ENCODE measurements around the gene CCDC137. TPM values are rescaled to one million over a fixed set of nuclear protein-coding genes. Genes with fewer than 3 reads are reported as not detected.

Gene CCDC137
- total RNA-seq, 2 experiments from 2014 or later: 54.8 to 63.3 TPM

DNA sequence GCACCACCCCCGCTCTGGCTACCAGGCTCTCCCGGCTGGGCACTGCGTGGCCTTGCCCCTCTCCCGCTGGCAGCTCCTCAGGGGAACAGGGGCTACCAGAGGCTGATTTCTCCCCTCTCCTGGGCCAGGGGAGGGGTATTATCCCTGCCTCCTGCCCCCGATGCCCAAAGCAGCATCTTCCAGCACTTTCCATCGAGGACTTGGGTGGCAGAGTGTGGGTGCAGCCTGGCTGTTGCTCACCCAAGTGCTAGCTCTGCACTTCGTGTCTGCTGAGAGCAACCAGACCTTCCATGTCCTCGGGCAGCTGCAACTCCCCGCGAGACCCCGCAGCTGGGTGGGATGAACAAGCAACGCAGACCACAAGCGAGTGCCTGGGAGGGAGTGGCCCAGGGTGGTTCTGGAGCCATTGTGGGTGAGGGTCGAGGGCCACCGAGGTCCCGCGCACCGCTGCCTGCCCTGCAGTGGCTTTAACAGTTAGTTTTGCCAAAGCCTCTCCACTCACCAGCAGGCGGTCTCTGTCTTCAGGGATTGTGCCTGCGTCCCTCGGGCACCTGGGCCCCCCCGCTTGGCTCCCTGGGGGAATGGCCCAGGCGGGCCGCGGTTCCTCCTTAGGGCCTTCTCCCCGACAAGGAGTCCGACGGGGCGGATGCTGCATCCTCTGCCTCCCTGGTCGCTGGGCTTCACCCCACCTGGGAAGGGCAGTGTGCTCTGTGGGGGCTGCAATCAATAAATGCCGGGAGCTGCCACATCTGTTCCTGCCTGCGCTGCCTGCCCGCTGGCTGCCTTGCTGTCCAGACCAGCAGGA, 53.9 kb downstream of the CCDC137 start:
- Mint-ChIP-seq H3K9me3 (no peaks in the 10 kb centered on the region), H3K27ac (no peak overlapping the region), H3K36me3 (peaks cover 2% of the 10 kb centered on the region), H3K4me3 (no peak overlapping the region), H3K4me1 (no peaks in the 10 kb centered on the region), H3K27me3 (peaks cover 10% of the 10 kb centered on the region)
- no peak for DNase-seq

DNA sequence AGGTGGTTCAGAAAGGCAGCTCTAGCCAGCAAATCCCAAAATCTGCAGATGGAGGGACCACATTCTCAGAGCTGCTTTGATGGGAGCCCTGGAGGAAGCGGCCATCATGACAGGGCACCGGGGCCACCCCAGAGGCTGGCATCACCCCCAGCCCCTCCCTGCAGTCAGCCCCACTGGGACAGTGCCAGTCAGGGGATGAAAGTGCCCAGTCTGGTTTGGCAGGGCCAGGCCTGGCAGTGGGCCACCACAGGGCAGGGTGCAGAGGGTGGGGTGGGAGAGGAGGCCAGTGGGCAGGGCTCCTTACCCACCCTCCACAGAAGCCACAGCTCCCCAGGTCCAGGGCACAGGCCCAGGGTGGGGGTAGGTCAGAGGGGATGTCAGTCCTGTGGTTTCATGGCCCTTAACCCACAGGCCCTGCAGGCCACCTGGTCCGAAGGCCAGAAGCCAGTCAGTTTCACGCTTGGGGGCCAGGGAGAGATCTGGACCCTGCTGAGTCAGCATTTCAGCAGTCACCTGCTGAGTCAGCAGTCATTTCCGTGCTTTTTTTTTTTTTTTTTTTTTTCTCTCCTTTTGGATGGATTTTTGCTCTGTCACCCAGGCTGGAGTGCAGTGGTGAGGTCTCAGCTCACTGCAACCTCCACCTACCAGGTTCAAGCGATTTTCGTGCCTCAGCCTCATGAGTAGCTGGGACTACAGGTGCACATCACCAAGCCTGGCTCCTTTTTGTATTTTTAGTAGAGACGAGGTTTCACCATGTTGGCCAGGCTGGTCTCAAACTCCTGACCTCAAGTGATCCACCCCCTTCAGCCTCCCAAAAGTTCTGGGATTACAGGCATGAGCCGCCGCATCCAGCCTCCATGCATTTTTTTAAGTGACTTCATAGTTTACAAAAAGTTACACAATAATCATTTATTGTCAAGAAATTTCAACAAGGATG, 55.9 kb downstream of the CCDC137 start:
- no peak overlapping the region for H3K4me3 Mint-ChIP-seq
- H3K9me3 Mint-ChIP-seq: no peaks in the 10 kb centered on the region

More for the DNA sequence above, 55.9 kb downstream of the CCDC137 start:
- Mint-ChIP-seq H3K4me1 (no peaks in the 10 kb centered on the region), H3K27me3 (peaks cover 16% of the 10 kb centered on the region), H3K27ac (no peak overlapping the region), H3K36me3 (peaks cover 2% of the 10 kb centered on the region)
- DNase-seq: no peak

Other genes starting within 250 kb of the CCDC137 start
- gene ACTG1, start 153.9 kb upstream of the CCDC137 start, total RNA-seq: 1,000 to 10,000 TPM; 4,989 to 4,998 TPM
- gene FSCN2, start 138.4 kb upstream of the CCDC137 start, total RNA-seq: under 1 TPM; 0.29 to 0.36 TPM
- gene FAAP100, start 114.4 kb upstream of the CCDC137 start, total RNA-seq: 10 to 100 TPM; 48.1 to 51.1 TPM
- 100 to 1,000 TPM; 103 TPM for gene NPLOC4, start 29.6 kb upstream of the CCDC137 start, total RNA-seq
- under 1 TPM; 0.19 to 0.26 TPM for gene TSPAN10, start 29.5 kb upstream of the CCDC137 start, total RNA-seq
- gene PDE6G, start 10.2 kb upstream of the CCDC137 start, total RNA-seq: 1 to 10 TPM; 8.6 to 9.1 TPM
- gene OXLD1, start 132 bp upstream of the CCDC137 start, total RNA-seq: 10 to 100 TPM; 53.0 to 56.1 TPM
- 10 to 100 TPM; 17.9 to 19.2 TPM for gene ARL16, start 17.1 kb downstream of the CCDC137 start, total RNA-seq
- 100 to 1,000 TPM in 1 of 2 experiments, 10 to 100 TPM in 1; 99.3 to 107 TPM for gene HGS, start 17.3 kb downstream of the CCDC137 start, total RNA-seq
- gene MRPL12, start 36.6 kb downstream of the CCDC137 start, total RNA-seq: 100 to 1,000 TPM; 211 to 227 TPM
- 10 to 100 TPM; 41.0 to 43.4 TPM for gene SLC25A10, start 45.5 kb downstream of the CCDC137 start, total RNA-seq
- gene GCGR, start 137.4 kb downstream of the CCDC137 start, total RNA-seq: not detected
- gene MCRIP1, start 166.6 kb downstream of the CCDC137 start, total RNA-seq: 10 to 100 TPM; 45.4 to 48.4 TPM
- gene PPP1R27, start 168.3 kb downstream of the CCDC137 start, total RNA-seq: not detected
- gene P4HB, start 193.8 kb downstream of the CCDC137 start, total RNA-seq: 100 to 1,000 TPM; 395 to 405 TPM
- 100 to 1,000 TPM; 556 to 594 TPM for gene ARHGDIA, start 204.6 kb downstream of the CCDC137 start, total RNA-seq
- gene ALYREF, start 224.8 kb downstream of the CCDC137 start, total RNA-seq: 100 to 1,000 TPM; 306 to 311 TPM
- 100 to 1,000 TPM; 119 to 126 TPM for gene ANAPC11, start 225.0 kb downstream of the CCDC137 start, total RNA-seq
- gene NPB, start 235.5 kb downstream of the CCDC137 start, total RNA-seq: under 1 TPM in 1 of 2 experiments, not detected in 1; 0.47 TPM
- gene PCYT2, start 244.7 kb downstream of the CCDC137 start, total RNA-seq: 10 to 100 TPM; 20.8 to 21.4 TPM